HepG2 (cell line): Measurements from ENCODE around the gene SLC7A11. TPM values are rescaled to one million over a fixed set of nuclear protein-coding genes. Genes with fewer than 3 reads are reported as not detected.
A peak's percentile ranks its signal among the peaks of the same experiment; 100 is the strongest.

Source experiments
- ATAC-seq: fragments of 200-7000 bp; cut with Tn5 transposase; 3 replicates; pipeline ENCODE4 v1.9.1; 2020; ENCODE audit warnings: mild to moderate bottlenecking, moderate library complexity
- BruUV-seq: library from RNA; stranded (reverse); fragments of 400-500 nt; replicated peaks from 2 replicates; lab custom pipeline; 2021; lab: Mats Ljungman, UMichigan
- CTCF ChIA-PET: fragments of 300-600 bp; formaldehyde crosslinking; extraction: SDS; loops from one replicate; lab custom pipeline; 2021; ENCODE audit warnings: low total read pairs, inconsistent platforms, low intra/inter-chr PET ratio; lab: Yijun Ruan, JAX
- POLR2A ChIA-PET: fragments of 350-600 bp; sonication (Branson Sonifier 250); formaldehyde crosslinking; loops from one replicate; lab custom pipeline; 2020; ENCODE audit warnings: antibody characterized with exemption, inconsistent platforms; lab: Yijun Ruan, JAX
- DNase-seq: peaks from one replicate; pipeline ENCODE4 v3.0.0-alpha.2; 2015; ENCODE audit warnings: low spot score
- FAIRE-seq: peaks from 3 replicates; lab custom pipeline; 2011; peaks lifted over from hg19 to GRCh38; lab: Jason Lieb, UNC
- H2AFZ ChIP-seq: one replicate; pipeline ENCODE4 v1.6.1; 2011; ENCODE audit warnings: low read length, inconsistent platforms
- H3K27ac ChIP-seq: fragments of 300-600 bp; 3 replicates; pipeline ENCODE4 v1.8.0; 2011; ENCODE audit warnings: mixed run types, mild to moderate bottlenecking, mixed read lengths, low read length, inconsistent platforms; ENCODE audit not compliant: insufficient read depth; ENCODE audit errors: extremely low read length
- H3K27me3 ChIP-seq, 2 experiments: fragments of 200-600 bp in 1 of 2; 2 replicates in 1 of 2; 3 replicates in 1 of 2; pipeline versions ENCODE4 v1.6.0 to v1.8.0; 2011; ENCODE audit warnings: low read length in 2 of 2, mild to moderate bottlenecking in 2 of 2, moderate library complexity in 2 of 2, inconsistent platforms in 1 of 2; ENCODE audit not compliant: insufficient read depth in 2 of 2, control insufficient read depth in 1 of 2
- H3K36me3 ChIP-seq, 2 experiments: fragments of 200-600 bp in 1 of 2; replicated peaks in 1 of 2; 2 replicates in 1 of 2; 3 replicates in 1 of 2; pipeline versions ENCODE4 v1.5.1 to v1.8.0; 2011; ENCODE audit warnings: low read length in 2 of 2, inconsistent platforms in 1 of 2; ENCODE audit not compliant: insufficient read depth in 2 of 2, control insufficient read depth in 1 of 2
- H3K4me1 ChIP-seq: 2 replicates; pipeline ENCODE4 v1.5.1; 2012; ENCODE audit warnings: low read length, inconsistent platforms; ENCODE audit not compliant: insufficient read depth
- H3K4me2 ChIP-seq: 2 replicates; pipeline ENCODE4 v1.6.0; 2011; ENCODE audit warnings: low read depth, low read length, inconsistent platforms
- H3K4me3 ChIP-seq, 3 experiments: fragments of 200-600 bp in 1 of 3; sonication (generic), shearing (Covaris generic) in 1 of 3; replicated peaks in 1 of 3; 2 replicates each; pipeline ENCODE4 v1.5.1; 2011 to 2016; ENCODE audit warnings: low read length in 3 of 3, inconsistent platforms in 2 of 3, low read depth in 2 of 3, mild to moderate bottlenecking in 2 of 3, control low read depth in 1 of 3, mixed read lengths in 1 of 3; ENCODE audit not compliant: insufficient read depth in 1 of 3
- H3K79me2 ChIP-seq: one replicate; pipeline ENCODE4 v1.6.1; 2011; ENCODE audit warnings: low read length, inconsistent platforms; ENCODE audit not compliant: insufficient read depth
- H3K9ac ChIP-seq: 2 replicates; pipeline ENCODE4 v1.6.0; 2011; ENCODE audit warnings: mild to moderate bottlenecking, low read depth, low read length, inconsistent platforms; ENCODE audit not compliant: insufficient read depth
- H3K9me3 ChIP-seq: 2 replicates; pipeline ENCODE4 v1.5.1; 2012; ENCODE audit warnings: mild to moderate bottlenecking, low read length
- H4K20me1 ChIP-seq: 2 replicates; pipeline ENCODE4 v1.6.0; 2011; ENCODE audit warnings: inconsistent platforms, mild to moderate bottlenecking, low read length, moderate library complexity; ENCODE audit not compliant: insufficient read depth
- EP300 ChIP-seq, 3 experiments: sonication (generic) in 1 of 3; formaldehyde crosslinking in 1 of 3; IDR thresholded peaks; 2 replicates each; pipeline versions ENCODE4 v1.5.1 to v1.6.1; 2011 to 2020; ENCODE audit warnings: low read depth in 2 of 3, low read length in 2 of 3, borderline replicate concordance in 1 of 3, improper control_type of control experiment in 1 of 3, mild to moderate bottlenecking in 1 of 3, missing genetic modification reagents in 1 of 3, moderate library complexity in 1 of 3
- GTF3A ChIP-seq: sonication (generic); formaldehyde crosslinking; conservative IDR thresholded peaks from 2 replicates; pipeline ENCODE4 v1.4.0; 2020; ENCODE audit warnings: mild to moderate bottlenecking, missing genetic modification reagents
- IRF1 ChIP-seq: sonication (generic); formaldehyde crosslinking; IDR thresholded peaks from 2 replicates; pipeline ENCODE4 v1.4.0; 2020; ENCODE audit warnings: low read depth, mild to moderate bottlenecking, missing genetic modification reagents
- MAFF ChIP-seq: IDR thresholded peaks from 2 replicates; pipeline ENCODE4 v1.6.1; 2011; ENCODE audit warnings: low read depth, low read length, improper control_type of control experiment
- NAIF1 ChIP-seq: sonication (generic); formaldehyde crosslinking; IDR thresholded peaks from 2 replicates; pipeline ENCODE4 v1.5.0; 2020; ENCODE audit warnings: mild to moderate bottlenecking, missing genetic modification reagents, borderline replicate concordance
- PRMT3 ChIP-seq: sonication (generic); formaldehyde crosslinking; IDR thresholded peaks from 2 replicates; pipeline ENCODE4 v1.8.1; 2022; ENCODE audit warnings: low read depth, mild to moderate bottlenecking, moderate library complexity, missing genetic modification reagents, borderline replicate concordance
- RBM22 ChIP-seq: fragments of 200-400 bp; formaldehyde crosslinking; optimal IDR thresholded peaks from 2 replicates; pipeline ENCODE3; 2017; ENCODE audit warnings: mild to moderate bottlenecking, low read length, moderate library complexity
- SMAD3 ChIP-seq: sonication (generic); formaldehyde crosslinking; IDR thresholded peaks from 2 replicates; pipeline ENCODE4 v1.4.0; 2020; ENCODE audit warnings: missing genetic modification reagents
- SOX13 ChIP-seq, 3 experiments: fragments of 450-650 bp in 1 of 3; sonication (generic) in 1 of 3; formaldehyde crosslinking in 1 of 3; IDR thresholded peaks in 2 of 3; conservative IDR thresholded peaks in 1 of 3; 2 replicates each; pipeline versions ENCODE4 v1.5.0 to v1.6.1; 2016 to 2020; ENCODE audit warnings: antibody characterized with exemption in 1 of 3, mild to moderate bottlenecking in 1 of 3, missing compliant biosample characterization in 1 of 3, missing genetic modification reagents in 1 of 3, moderate library complexity in 1 of 3
- SOX5 ChIP-seq: IDR thresholded peaks from 2 replicates; pipeline ENCODE4 v1.6.1; 2016; ENCODE audit warnings: borderline replicate concordance
- SOX6 ChIP-seq, 2 experiments: fragments of 450-650 bp in 1 of 2; sonication (generic) in 1 of 2; formaldehyde crosslinking in 1 of 2; IDR thresholded peaks; 2 replicates each; pipeline versions ENCODE4 v1.4.0 to v1.6.1; 2017 to 2020; ENCODE audit warnings: antibody characterized with exemption in 1 of 2, mild to moderate bottlenecking in 1 of 2, missing genetic modification reagents in 1 of 2
- TARDBP ChIP-seq: sonication (generic); formaldehyde crosslinking; IDR thresholded peaks from 2 replicates; pipeline ENCODE4 v1.8.0; 2022; ENCODE audit warnings: mild to moderate bottlenecking, missing genetic modification reagents
- ZEB1 ChIP-seq: IDR thresholded peaks from 2 replicates; pipeline ENCODE4 v1.6.1; 2012; ENCODE audit warnings: mild to moderate bottlenecking, low read depth, inconsistent platforms; ENCODE audit not compliant: insufficient replicate concordance
- ZFAT ChIP-seq: sonication (generic); formaldehyde crosslinking; conservative IDR thresholded peaks from 2 replicates; pipeline ENCODE4 v1.8.1; 2023; ENCODE audit warnings: missing genetic modification reagents, inconsistent platforms
- ZMYM4 ChIP-seq: sonication (generic); formaldehyde crosslinking; IDR thresholded peaks from 2 replicates; pipeline ENCODE4 v1.8.1; 2023; ENCODE audit warnings: mild to moderate bottlenecking, missing genetic modification reagents
- ZNF260 ChIP-seq: sonication (generic); formaldehyde crosslinking; IDR thresholded peaks from 2 replicates; pipeline ENCODE4 v1.4.0; 2020; ENCODE audit warnings: missing genetic modification reagents, low read depth, mild to moderate bottlenecking, borderline replicate concordance
- ZNF3 ChIP-seq: IDR thresholded peaks from 2 replicates; pipeline ENCODE4 v1.7.0; 2017; ENCODE audit warnings: inconsistent platforms
- WGBS: methylation state at CpG from one replicate; pipeline ENCODE4 v1.1.6; 2017; ENCODE audit warnings: low lambda C conversion rate; 5-methylcytosine and 5-hydroxymethylcytosine counted together
- in situ Hi-C: cut with HindIII; loops from 2 replicates; pipeline ENCODE4 v1.10.0; 2017; ENCODE audit warnings: low pct_unique_long_range_greater_than_20kb; ENCODE audit not compliant: extremely low pct_ligation_motif_present
- intact Hi-C: fragments of 100-400 bp; cut with micrococcal nuclease; formaldehyde crosslinking; loops from one replicate; pipeline ENCODE4 v1.10.0; 2022; ENCODE audit not compliant: unreplicated experiment
- polyA plus RNA-seq, 8 experiments: library from polyadenylated mRNA; depleted of rRNA in 3 of 8; stranded (reverse) in 7 of 8; unstranded in 1 of 8; fragments of >200 nt; fragmentation: Illumina TruSeq in 4 of 8; extraction: Trizol in 4 of 8; gene quantifications; 2 replicates each; pipeline versions ENCODE4 v1.2.1 to v1.2.3, GENCODE V29; 2011 to 2016; ENCODE audit warnings: low read depth in 4 of 8, missing spikeins in 1 of 8, mixed read lengths in 1 of 8; ENCODE audit not compliant: insufficient read depth in 1 of 8
- total RNA-seq, 5 experiments: library from RNA; depleted of rRNA; stranded (reverse); fragments of >200 nt; fragmentation: Illumina TruSeq; extraction: Trizol; gene quantifications; 2 replicates each; pipeline ENCODE4 v1.2.3, GENCODE V29; 2016; ENCODE audit warnings: low read depth in 1 of 5
- TF ChIP-seq, protein P1 (sequence below): sonication (generic); formaldehyde crosslinking; IDR thresholded peaks from 2 replicates; pipeline ENCODE4 v1.5.1; 2020; ENCODE audit warnings: mild to moderate bottlenecking, missing genetic modification reagents, borderline replicate concordance

SLC7A11 gene
- total and polyA plus RNA-seq, 2 of the 13 experiments (the other 11 are each of a cell fraction or from before 2014, with no cell fraction given), result 15.7 to 17.5 TPM

GRCh38 chr4:138204507-138204906 is 37.6 kb downstream of the SLC7A11 start:
- Histone ChIP-seq H3K36me3 (peaks cover 2 to 24% of the 10 kb centered on the region in 2 experiments; a peak in 4 of 5 replicates), H3K4me3 (no peak overlapping the region), H3K4me1 (peaks cover 56% of the 10 kb centered on the region), H3K27ac (no peak overlapping the region), H4K20me1 (no peaks in the 10 kb centered on the region), H3K9ac (no peak overlapping the region), H3K4me2 (no peak overlapping the region), H2AFZ (no peak overlapping the region), H3K79me2 (peaks cover 17% of the 10 kb centered on the region), H3K27me3 (no peaks in the 10 kb centered on the region), H3K9me3 (no peaks in the 10 kb centered on the region)
- FAIRE-seq, result no peak
- intact Hi-C loops (no loop called here), in situ Hi-C loops (no loop called here)
- no TSS peak for BruUV-seq
- POLR2A ChIA-PET, result interaction anchor here (2.2 kb wide), 1 partner anchor 37 kb away, joined by 8 read pairs; the partner anchor contains the start of gene SLC7A11
- no peak for ATAC-seq
- CTCF ChIA-PET, result no interaction called here
- DNase-seq, result peak; percentile 42
- 83% methylated on average over 5 of the region's 5 CpGs for WGBS
- TF ChIP-seq SOX13 (IDR thresholded peaks at IDR 0.05) (0 out of 2 replicates have a peak, but pooled peaks have one; percentile 31), SOX13 (CRISPR knock-in tag; conservative IDR thresholded peaks at IDR 0.05 in 1 of 2, IDR thresholded peaks at IDR 0.05 in 1 of 2) (peak in 1 of 2 experiments; percentile 84; a peak in 2 of 4 replicates), ZNF3 (no peak), SMAD3 (no peak), NAIF1 (CRISPR knock-in tag) (no peak), GTF3A (no peak), ZEB1 (no peak), ZNF260 (CRISPR knock-in tag) (no peak), RBM22 (no peak), TARDBP (CRISPR knock-in tag) (no peak), EP300 (IDR thresholded peaks at IDR 0.05; ENCODE audit: low read depth in 2 of 2, low read length in 2 of 2) (peak in 1 of 2 experiments; percentile 19; a peak in 1 of 4 replicates), EP300 (CRISPR knock-in tag; IDR thresholded peaks at IDR 0.05; ENCODE audit: borderline replicate concordance) (no peak), PRMT3 (CRISPR knock-in tag) (no peak), IRF1 (CRISPR knock-in tag) (no peak), ZMYM4 (no peak), ZFAT (CRISPR knock-in tag) (no peak), SOX6 (IDR thresholded peaks at IDR 0.05) (no peak), SOX6 (CRISPR knock-in tag; IDR thresholded peaks at IDR 0.05) (peak; percentile 45; the same call in 1 of the 2 replicates), MAFF (0 out of 2 replicates have a peak, but pooled peaks have one; percentile 15), SOX5 (CRISPR knock-in tag) (peak; percentile 59; the same call in 1 of the 2 replicates)
- TF ChIP-seq, protein P1, sequence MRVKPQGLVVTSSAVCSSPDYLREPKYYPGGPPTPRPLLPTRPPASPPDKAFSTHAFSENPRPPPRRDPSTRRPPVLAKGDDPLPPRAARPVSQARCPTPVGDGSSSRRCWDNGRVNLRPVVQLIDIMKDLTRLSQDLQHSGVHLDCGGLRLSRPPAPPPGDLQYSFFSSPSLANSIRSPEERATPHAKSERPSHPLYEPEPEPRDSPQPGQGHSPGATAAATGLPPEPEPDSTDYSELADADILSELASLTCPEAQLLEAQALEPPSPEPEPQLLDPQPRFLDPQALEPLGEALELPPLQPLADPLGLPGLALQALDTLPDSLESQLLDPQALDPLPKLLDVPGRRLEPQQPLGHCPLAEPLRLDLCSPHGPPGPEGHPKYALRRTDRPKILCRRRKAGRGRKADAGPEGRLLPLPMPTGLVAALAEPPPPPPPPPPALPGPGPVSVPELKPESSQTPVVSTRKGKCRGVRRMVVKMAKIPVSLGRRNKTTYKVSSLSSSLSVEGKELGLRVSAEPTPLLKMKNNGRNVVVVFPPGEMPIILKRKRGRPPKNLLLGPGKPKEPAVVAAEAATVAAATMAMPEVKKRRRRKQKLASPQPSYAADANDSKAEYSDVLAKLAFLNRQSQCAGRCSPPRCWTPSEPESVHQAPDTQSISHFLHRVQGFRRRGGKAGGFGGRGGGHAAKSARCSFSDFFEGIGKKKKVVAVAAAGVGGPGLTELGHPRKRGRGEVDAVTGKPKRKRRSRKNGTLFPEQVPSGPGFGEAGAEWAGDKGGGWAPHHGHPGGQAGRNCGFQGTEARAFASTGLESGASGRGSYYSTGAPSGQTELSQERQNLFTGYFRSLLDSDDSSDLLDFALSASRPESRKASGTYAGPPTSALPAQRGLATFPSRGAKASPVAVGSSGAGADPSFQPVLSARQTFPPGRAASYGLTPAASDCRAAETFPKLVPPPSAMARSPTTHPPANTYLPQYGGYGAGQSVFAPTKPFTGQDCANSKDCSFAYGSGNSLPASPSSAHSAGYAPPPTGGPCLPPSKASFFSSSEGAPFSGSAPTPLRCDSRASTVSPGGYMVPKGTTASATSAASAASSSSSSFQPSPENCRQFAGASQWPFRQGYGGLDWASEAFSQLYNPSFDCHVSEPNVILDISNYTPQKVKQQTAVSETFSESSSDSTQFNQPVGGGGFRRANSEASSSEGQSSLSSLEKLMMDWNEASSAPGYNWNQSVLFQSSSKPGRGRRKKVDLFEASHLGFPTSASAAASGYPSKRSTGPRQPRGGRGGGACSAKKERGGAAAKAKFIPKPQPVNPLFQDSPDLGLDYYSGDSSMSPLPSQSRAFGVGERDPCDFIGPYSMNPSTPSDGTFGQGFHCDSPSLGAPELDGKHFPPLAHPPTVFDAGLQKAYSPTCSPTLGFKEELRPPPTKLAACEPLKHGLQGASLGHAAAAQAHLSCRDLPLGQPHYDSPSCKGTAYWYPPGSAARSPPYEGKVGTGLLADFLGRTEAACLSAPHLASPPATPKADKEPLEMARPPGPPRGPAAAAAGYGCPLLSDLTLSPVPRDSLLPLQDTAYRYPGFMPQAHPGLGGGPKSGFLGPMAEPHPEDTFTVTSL (CRISPR knock-in tag), result no peak
